Measurements from ENCODE around the gene HEMGN. TPM values are rescaled to one million over a fixed set of nuclear protein-coding genes. Genes with fewer than 3 reads are reported as not detected.

Gene HEMGN, protein sequence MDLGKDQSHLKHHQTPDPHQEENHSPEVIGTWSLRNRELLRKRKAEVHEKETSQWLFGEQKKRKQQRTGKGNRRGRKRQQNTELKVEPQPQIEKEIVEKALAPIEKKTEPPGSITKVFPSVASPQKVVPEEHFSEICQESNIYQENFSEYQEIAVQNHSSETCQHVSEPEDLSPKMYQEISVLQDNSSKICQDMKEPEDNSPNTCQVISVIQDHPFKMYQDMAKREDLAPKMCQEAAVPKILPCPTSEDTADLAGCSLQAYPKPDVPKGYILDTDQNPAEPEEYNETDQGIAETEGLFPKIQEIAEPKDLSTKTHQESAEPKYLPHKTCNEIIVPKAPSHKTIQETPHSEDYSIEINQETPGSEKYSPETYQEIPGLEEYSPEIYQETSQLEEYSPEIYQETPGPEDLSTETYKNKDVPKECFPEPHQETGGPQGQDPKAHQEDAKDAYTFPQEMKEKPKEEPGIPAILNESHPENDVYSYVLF
- not detected in 2 replicates for polyA plus RNA-seq (2013)

DNA sequence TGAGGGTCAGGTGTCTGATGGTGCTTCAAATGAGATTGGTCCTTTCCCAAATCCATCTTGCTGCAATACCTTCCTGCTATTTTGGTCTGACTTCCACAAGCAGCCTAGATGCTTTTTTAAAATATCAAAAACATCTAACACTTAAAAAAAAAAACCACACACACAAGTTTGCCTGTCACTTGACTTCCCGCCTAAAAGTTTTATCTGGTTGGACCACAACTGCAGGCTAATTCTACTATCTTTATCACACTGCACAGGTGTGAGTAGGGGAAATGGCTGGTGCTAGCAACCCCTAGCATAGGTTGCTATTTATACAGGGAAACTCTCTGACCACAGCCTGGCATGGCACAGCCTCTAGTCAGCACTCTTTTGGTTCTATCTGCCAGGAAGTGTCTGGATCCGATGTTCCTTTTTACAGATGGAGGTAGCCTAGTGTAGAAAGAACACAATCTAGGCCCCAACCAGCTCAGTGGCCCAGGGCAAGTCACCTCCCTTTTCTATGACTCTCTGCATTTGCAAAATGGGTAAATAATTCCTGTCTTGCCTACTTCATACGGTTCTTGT is at the start of gene HEMGN:
Gene HEMGN, minus strand, starts transcription at position 92 of the 564 bp plus-strand sequence. Its CDS starts 36 bp downstream, at position 56.
- H2BK5ac ChIP-seq (ENCODE audit: low read depth, low read length, poor library complexity), result no peak within 1 kb of the TSS
- H2BK12ac ChIP-seq (ENCODE audit: low read length), result no peak within 1 kb of the TSS
- H3K4me3 ChIP-seq (ENCODE audit: low read depth, low read length), result no peak within 1 kb of the TSS
- H4K8ac ChIP-seq (ENCODE audit: low read depth, low read length), result no peak within 1 kb of the TSS
- H3K79me2 ChIP-seq (ENCODE audit: control insufficient read depth, insufficient read depth, low read length, poor library complexity), result no peaks in the 10 kb centered on the region
- DNase-seq, result no peak
- no peak within 1 kb of the TSS for H3K27ac ChIP-seq (ENCODE audit: low read depth, low read length)
- H2AK5ac ChIP-seq (ENCODE audit: low read length), result no peak within 1 kb of the TSS
- H3K18ac ChIP-seq (ENCODE audit: low read length), result no peak within 1 kb of the TSS
- no peak within 1 kb of the TSS for H3K23ac ChIP-seq (ENCODE audit: low read length)
- no peak within 1 kb of the TSS for H2AFZ ChIP-seq (ENCODE audit: insufficient read depth, low read length, poor library complexity)
- no peak within 1 kb of the TSS for H3K4me2 ChIP-seq (ENCODE audit: low read length)
- H2BK120ac ChIP-seq (ENCODE audit: insufficient read depth, low read length, poor library complexity), result no peak within 1 kb of the TSS
- 100% methylated on average over 1 of the region's 3 CpGs for WGBS (ENCODE audit: extremely low coverage, insufficient coverage, insufficient read length)
- H4K12ac ChIP-seq (ENCODE audit: low read depth, low read length), result no peak within 1 kb of the TSS
- no peaks in the 10 kb centered on the region for H3K36me3 ChIP-seq (ENCODE audit: control insufficient read depth in 1 of 2, insufficient read depth in 2 of 2, low read length in 2 of 2)
- no peaks in the 10 kb centered on the region for H3K79me1 ChIP-seq (ENCODE audit: low read length)
- H3K4ac ChIP-seq (ENCODE audit: low read depth, low read length), result no peak within 1 kb of the TSS
- H4K91ac ChIP-seq (ENCODE audit: low read depth, low read length), result no peak within 1 kb of the TSS
- peaks cover 3% of the 10 kb centered on the region for H3K27me3 ChIP-seq (ENCODE audit: insufficient read depth, low read length)
- no peaks in the 10 kb centered on the region for H3K9me3 ChIP-seq (ENCODE audit: insufficient read depth, low read depth, low read length)
- no peak within 1 kb of the TSS for H3K9ac ChIP-seq (ENCODE audit: low read length)
- no peak within 1 kb of the TSS for H3K14ac ChIP-seq (ENCODE audit: low read length)
- no peaks in the 10 kb centered on the region for H3K4me1 ChIP-seq (ENCODE audit: control insufficient read depth in 1 of 2, insufficient read depth in 2 of 2, low read length in 2 of 2)

DNA sequence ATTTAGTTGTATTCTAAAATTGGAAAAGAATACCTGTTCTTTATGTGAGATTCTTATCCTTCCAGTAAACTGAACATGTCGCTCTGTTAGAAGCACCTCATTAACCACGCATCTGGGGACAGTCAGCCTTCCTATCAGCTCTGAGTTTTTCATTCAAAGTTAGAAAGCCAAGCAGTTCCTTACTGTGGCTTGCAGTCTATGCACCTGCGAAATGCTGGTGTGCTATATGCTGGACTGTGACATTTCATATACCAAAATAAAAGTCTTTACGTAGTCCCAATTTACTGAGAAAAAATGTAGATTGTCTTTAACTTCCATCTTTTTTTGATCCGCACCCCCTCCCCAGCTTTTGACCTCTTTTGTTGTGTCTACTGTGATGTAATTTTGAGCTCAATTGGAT is 49.5 kb upstream of the HEMGN start:
- Histone ChIP-seq H3K14ac (ENCODE audit: low read length) (no peak overlapping the region), H2AK5ac (ENCODE audit: low read length) (no peak overlapping the region), H3K27me3 (ENCODE audit: insufficient read depth, low read length) (peaks cover 3% of the 10 kb centered on the region), H2BK120ac (ENCODE audit: insufficient read depth, low read length, poor library complexity) (no peak overlapping the region), H2BK5ac (ENCODE audit: low read depth, low read length, poor library complexity) (no peak overlapping the region), H3K23ac (ENCODE audit: low read length) (no peak overlapping the region), H2BK12ac (ENCODE audit: low read length) (no peak overlapping the region), H3K36me3 (ENCODE audit: control insufficient read depth in 1 of 2, insufficient read depth in 2 of 2, low read length in 2 of 2) (no peaks in the 10 kb centered on the region), H4K91ac (ENCODE audit: low read depth, low read length) (no peak overlapping the region), H3K4ac (ENCODE audit: low read depth, low read length) (peak overlapping the region; percentile 64), H3K79me1 (ENCODE audit: low read length) (peaks cover 23% of the 10 kb centered on the region), H3K4me1 (ENCODE audit: control insufficient read depth in 1 of 2, insufficient read depth in 2 of 2, low read length in 2 of 2) (peaks cover 8 to 16% of the 10 kb centered on the region in 2 experiments), H3K4me2 (ENCODE audit: low read length) (no peak overlapping the region), H3K9me3 (ENCODE audit: insufficient read depth, low read depth, low read length) (no peaks in the 10 kb centered on the region), H3K27ac (ENCODE audit: low read depth, low read length) (no peak overlapping the region), H2AFZ (ENCODE audit: insufficient read depth, low read length, poor library complexity) (no peak overlapping the region), H4K12ac (ENCODE audit: low read depth, low read length) (no peak overlapping the region), H4K8ac (ENCODE audit: low read depth, low read length) (no peak overlapping the region), H3K79me2 (ENCODE audit: control insufficient read depth, insufficient read depth, low read length, poor library complexity) (peaks cover 38% of the 10 kb centered on the region), H3K4me3 (ENCODE audit: low read depth, low read length) (no peak overlapping the region), H3K9ac (ENCODE audit: low read length) (no peak overlapping the region), H3K18ac (ENCODE audit: low read length) (no peak overlapping the region)
- no peak for DNase-seq
- WGBS (ENCODE audit: extremely low coverage, insufficient coverage, insufficient read length), result no CpG with 5 or more reads among the region's 5 CpGs

DNA sequence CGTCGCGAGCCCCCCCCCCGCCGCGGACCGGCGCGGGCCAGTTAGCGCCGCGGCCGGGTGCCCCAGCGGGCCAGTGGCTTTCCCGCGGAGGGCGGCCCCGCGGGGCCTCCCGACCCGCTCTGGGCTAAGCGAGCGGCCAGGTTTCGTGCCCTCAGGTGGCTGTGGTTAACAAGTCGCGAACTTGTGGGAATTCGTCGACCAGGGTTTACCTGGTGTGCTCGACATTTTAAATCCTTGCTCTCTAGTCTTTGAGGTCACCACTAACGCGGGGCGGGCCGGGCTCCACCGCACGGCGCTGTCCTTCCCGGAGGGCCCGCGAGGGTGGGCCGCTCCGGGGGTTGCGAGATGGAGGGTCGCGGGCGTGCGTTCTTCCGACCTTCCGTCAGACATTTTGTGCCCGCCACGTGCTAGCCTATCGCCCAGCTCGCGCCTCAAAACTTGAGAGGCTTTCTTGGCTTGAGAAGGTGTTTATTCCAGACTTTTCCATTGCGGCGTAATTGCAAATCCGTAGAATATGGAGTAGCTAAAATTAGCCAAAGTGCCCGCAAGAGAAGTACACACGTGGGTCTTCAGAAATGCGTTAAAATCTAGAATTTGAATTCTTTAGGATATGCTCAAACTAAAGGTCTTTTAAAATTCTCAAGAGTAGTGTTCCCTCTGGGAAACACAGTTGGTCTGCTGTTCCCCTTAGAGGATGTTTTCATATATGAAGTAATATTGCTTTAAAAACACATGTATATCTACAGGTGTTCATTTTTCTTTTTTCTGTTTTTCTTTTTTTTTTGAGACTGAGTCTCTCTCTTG is 47.3 kb upstream of the HEMGN start:
- H3K27me3 ChIP-seq (ENCODE audit: insufficient read depth, low read length), result peaks cover 9% of the 10 kb centered on the region
- WGBS (ENCODE audit: extremely low coverage, insufficient coverage, insufficient read length), result no CpG with 5 or more reads among the region's 59 CpGs
- H4K91ac ChIP-seq (ENCODE audit: low read depth, low read length), result peak overlapping the region; percentile 97
- H3K79me1 ChIP-seq (ENCODE audit: low read length), result peaks cover 24% of the 10 kb centered on the region
- peaks cover 3% of the 10 kb centered on the region for H3K9me3 ChIP-seq (ENCODE audit: insufficient read depth, low read depth, low read length)
- H3K4me1 ChIP-seq (ENCODE audit: control insufficient read depth in 1 of 2, insufficient read depth in 2 of 2, low read length in 2 of 2), result peaks cover 8 to 13% of the 10 kb centered on the region in 2 experiments
- peak overlapping the region; percentile 88 for H3K4me2 ChIP-seq (ENCODE audit: low read length)
- H4K12ac ChIP-seq (ENCODE audit: low read depth, low read length), result peak overlapping the region; percentile 91
- H3K9ac ChIP-seq (ENCODE audit: low read length), result peak overlapping the region; percentile 88
- H2BK12ac ChIP-seq (ENCODE audit: low read length), result peak overlapping the region; percentile 17
- peak; percentile 44 to 62 for DNase-seq
- peak overlapping the region; percentile 87 for H3K4ac ChIP-seq (ENCODE audit: low read depth, low read length)
- H3K18ac ChIP-seq (ENCODE audit: low read length), result peak overlapping the region; percentile 99
- H3K14ac ChIP-seq (ENCODE audit: low read length), result peak overlapping the region; percentile 96
- H3K23ac ChIP-seq (ENCODE audit: low read length), result no peak overlapping the region
- peak overlapping the region; percentile 98 for H2AFZ ChIP-seq (ENCODE audit: insufficient read depth, low read length, poor library complexity)
- peak overlapping the region; percentile 98 for H2BK5ac ChIP-seq (ENCODE audit: low read depth, low read length, poor library complexity)
- no peaks in the 10 kb centered on the region for H3K36me3 ChIP-seq (ENCODE audit: control insufficient read depth in 1 of 2, insufficient read depth in 2 of 2, low read length in 2 of 2)
- H3K27ac ChIP-seq (ENCODE audit: low read depth, low read length), result peak overlapping the region; percentile 92
- H3K79me2 ChIP-seq (ENCODE audit: control insufficient read depth, insufficient read depth, low read length, poor library complexity), result peaks cover 29% of the 10 kb centered on the region
- H3K4me3 ChIP-seq (ENCODE audit: low read depth, low read length), result peak overlapping the region; percentile 90
- H2BK120ac ChIP-seq (ENCODE audit: insufficient read depth, low read length, poor library complexity), result peak overlapping the region; percentile 95
- peak overlapping the region; percentile 95 for H4K8ac ChIP-seq (ENCODE audit: low read depth, low read length)
- H2AK5ac ChIP-seq (ENCODE audit: low read length), result peak overlapping the region; percentile 84

Measured in trophoblast cell (in vitro differentiated cells and primary cell).